Sigmoid colon (tissue), 4 donors: Measurements from ENCODE around the gene WNT9A.

Source experiments
- EP300 ChIP-seq, 4 donors: sonication (generic); formaldehyde crosslinking; IDR thresholded peaks; one replicate each; pipeline ENCODE4 v1.6.1; 2017; ENCODE audit warnings: antibody characterized with exemption in 4 of 4
- POLR2A ChIP-seq, 2 donors: fragments of 450-650 bp; IDR thresholded peaks; one replicate each; pipeline ENCODE4 v1.6.1; 2016; ENCODE audit warnings: antibody characterized with exemption in 2 of 2, mild to moderate bottlenecking in 2 of 2, moderate library complexity in 2 of 2
- POLR2AphosphoS5 ChIP-seq, 4 donors: sonication (generic); formaldehyde crosslinking; IDR thresholded peaks; one replicate each; pipeline ENCODE4 v1.6.1; 2017; ENCODE audit warnings: antibody characterized with exemption in 4 of 4
- TF ChIP-seq, protein P1 (sequence below), 4 experiments: fragments of 450-650 bp in 3 of 4; fragments of 200-600 bp in 1 of 4; IDR thresholded peaks; one replicate each; pipeline ENCODE4 v1.5.1; 2016 to 2019; ENCODE audit warnings: antibody characterized with exemption in 4 of 4, mild to moderate bottlenecking in 3 of 4, moderate library complexity in 2 of 4

DNA sequence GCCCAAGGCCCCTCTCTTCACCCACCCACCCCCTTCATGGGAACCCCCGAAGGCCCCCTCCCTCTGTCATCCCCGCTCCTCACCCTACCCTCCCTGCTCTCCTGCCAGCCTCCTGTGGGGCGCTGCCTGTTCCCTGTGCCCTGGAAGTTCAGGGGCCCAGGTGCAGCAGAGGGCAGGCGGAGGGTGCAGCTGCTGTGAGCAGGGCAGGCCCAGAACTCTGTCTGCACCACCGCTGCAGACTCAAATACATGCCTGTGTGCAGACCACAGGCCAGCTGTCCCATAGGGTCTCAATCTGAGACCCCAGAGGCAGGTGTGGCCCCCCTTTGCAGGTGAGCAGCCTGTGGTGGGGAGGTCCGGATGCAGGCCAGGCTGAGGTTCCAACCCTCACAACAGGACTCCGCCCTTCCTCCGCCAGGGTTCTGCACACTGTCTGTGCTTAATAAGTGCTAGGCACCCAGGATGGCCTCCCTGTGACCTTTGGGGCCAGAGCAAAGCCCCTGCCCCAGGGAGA lies 62.5 kb downstream of the WNT9A start:
- TF ChIP-seq, protein P1, sequence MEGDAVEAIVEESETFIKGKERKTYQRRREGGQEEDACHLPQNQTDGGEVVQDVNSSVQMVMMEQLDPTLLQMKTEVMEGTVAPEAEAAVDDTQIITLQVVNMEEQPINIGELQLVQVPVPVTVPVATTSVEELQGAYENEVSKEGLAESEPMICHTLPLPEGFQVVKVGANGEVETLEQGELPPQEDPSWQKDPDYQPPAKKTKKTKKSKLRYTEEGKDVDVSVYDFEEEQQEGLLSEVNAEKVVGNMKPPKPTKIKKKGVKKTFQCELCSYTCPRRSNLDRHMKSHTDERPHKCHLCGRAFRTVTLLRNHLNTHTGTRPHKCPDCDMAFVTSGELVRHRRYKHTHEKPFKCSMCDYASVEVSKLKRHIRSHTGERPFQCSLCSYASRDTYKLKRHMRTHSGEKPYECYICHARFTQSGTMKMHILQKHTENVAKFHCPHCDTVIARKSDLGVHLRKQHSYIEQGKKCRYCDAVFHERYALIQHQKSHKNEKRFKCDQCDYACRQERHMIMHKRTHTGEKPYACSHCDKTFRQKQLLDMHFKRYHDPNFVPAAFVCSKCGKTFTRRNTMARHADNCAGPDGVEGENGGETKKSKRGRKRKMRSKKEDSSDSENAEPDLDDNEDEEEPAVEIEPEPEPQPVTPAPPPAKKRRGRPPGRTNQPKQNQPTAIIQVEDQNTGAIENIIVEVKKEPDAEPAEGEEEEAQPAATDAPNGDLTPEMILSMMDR (IDR thresholded peaks at IDR 0.05) = no peak
- TF ChIP-seq POLR2A (IDR thresholded peaks at IDR 0.05) = no peak
- no peak for TF ChIP-seq EP300 (IDR thresholded peaks at IDR 0.05)
- TF ChIP-seq POLR2AphosphoS5 (IDR thresholded peaks at IDR 0.05) = no peak
